ENCODE measurements around the gene CCDC89.
"Not testable (repeated sequence)": the region's sequence is repeated elsewhere in the genome, so short reads cannot be mapped to it uniquely, and the experiment has no call there.

CCDC89 gene

DNA sequence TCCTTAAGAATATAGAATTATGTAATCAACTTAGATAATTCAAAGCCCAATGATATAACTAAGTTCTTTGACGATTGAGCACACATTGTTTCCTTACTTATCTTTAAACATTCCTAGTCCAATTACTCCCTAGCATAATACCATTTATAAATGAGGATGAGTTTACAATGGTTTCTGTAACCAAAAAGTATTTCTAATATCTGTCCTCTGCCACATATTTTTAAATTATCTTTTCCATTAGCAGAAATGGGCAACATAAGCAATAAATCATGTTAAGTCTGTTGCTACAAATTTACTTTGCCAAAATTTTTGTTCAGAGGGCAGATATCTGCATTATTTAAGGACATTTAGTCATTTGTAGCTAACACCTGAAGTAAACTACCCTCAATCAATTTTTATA lies 27.8 kb downstream of the CCDC89 start:
- DNase-seq (ENCODE audit: low read depth): no peak
- H3K4me3 ChIP-seq (ENCODE audit: low read depth, low read length): no peak overlapping the region

- no peak for DNase-seq (ENCODE audit: low read depth)
- no peak overlapping the region for H3K4me3 ChIP-seq (ENCODE audit: low read depth, low read length)
These were observed 29.2 kb downstream of the CCDC89 start for GRCh38 chr11:85656777-85657176.

- H3K4me3 ChIP-seq (ENCODE audit: low read depth, low read length); DNase-seq (ENCODE audit: low read depth): not testable (repeated sequence)
These were observed 31.7 kb downstream of the CCDC89 start for GRCh38 chr11:85654343-85654742.

DNA sequence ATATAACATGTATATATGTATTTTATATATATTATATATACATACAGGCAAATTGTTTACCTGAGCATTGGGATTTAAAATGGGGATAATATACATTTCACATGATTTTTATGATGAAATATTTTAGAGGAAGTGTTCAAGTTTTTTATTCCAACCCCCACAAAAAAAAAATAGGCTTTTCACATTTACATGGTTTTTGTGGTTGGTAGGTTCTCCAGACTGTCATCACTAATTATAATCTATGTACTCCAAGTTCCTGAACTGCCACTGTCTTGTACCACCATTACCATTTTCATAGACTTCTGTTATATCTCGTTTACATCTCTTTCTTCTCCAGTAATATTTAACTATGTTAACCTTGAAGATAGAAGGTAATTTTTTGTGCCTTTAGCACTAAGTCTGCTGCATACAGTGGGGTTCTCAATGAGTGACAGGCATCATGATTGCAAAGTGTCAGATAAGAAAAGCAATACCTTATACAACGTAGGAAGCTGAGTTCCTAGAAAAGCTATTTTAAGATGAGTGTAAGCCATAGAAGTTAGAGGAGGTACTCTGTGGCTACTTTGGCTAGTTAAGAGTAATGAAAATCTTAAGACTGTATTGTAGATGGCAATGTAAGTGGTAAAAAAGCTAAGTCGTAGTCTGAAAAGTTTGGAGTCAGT lies 33.1 kb downstream of the CCDC89 start:
- DNase-seq (ENCODE audit: low read depth): no peak

DNA sequence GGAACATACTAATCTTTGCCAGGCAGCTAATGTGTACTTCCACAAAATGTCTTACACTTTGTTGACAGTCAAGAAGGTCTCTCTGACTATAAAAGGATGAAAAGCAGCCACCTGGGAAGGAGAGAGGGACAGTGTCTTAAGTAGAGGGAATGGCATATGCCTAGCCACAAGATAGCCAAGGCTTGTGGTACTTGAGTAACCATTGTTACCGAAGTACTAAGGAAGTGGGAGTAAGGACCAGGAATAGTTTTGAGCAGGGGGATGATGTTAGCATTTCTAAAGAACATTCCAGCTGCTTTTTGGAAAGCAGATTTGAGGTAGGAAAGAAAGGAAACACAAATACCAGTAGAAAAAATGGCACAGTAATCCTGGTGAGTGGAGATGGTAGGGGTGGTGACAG lies 34.9 kb downstream of the CCDC89 start:
- DNase-seq (ENCODE audit: low read depth): no peak
- H3K4me3 ChIP-seq (ENCODE audit: low read depth, low read length): no peak overlapping the region

More for the DNA sequence above, 33.1 kb downstream of the CCDC89 start:
- H3K4me3 ChIP-seq (ENCODE audit: low read depth, low read length): no peak overlapping the region

GRCh38 chr11:85647604-85648299 lies 38.2 kb downstream of the CCDC89 start, which contains the start of gene TMEM126A:
TMEM126A (plus strand) TSS chr11:85647967; CDS start chr11:85650256, 2,289 bp downstream.
- peak within 1 kb of the TSS; percentile 80 for H3K4me3 ChIP-seq (ENCODE audit: low read depth, low read length)
- DNase-seq (ENCODE audit: low read depth): peak; percentile 49

DNA sequence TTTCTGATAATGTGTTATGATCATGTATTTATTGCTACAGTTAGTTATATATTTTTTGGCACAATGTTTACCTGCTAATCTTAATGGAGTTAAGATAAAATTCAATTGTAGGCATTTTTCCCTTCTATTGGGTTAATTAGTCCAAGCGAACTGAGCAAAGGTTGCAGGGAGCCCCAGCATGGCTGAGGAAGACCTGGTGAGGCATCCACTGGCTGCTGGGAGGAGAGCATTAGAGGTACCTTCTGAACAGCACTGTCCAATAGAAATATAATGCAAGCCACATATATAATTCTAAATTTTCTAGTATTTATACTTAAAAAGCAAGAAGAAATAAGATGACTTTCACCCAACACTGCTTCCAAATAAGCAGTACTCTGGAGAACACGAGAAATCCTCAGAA lies 38.9 kb downstream of the CCDC89 start:
- DNase-seq (ENCODE audit: low read depth): no peak
- H3K4me3 ChIP-seq (ENCODE audit: low read depth, low read length): peak overlapping the region; percentile 80

DNA sequence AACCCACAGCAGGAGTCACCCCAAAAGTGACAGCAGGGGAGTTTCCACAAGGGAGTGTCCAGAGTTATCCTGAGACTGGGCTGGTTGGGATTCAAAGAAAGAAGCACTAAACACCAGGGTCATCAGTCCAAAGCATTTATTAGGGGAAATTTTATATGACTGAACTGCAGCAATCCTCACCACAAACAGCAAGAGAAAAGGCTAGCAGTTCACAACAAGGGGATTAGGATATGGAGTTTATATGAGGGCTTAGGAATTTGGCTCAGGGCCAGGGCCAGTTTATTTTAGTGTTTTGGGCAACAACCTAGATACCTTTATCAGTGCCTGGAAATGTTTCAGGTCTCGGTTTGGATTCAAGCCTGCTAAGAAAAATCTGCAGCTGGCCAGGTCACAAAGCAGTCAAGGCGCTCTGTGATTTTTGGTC lies 42.8 kb downstream of the CCDC89 start:
- no peak for DNase-seq (ENCODE audit: low read depth)
- no peak overlapping the region for H3K4me3 ChIP-seq (ENCODE audit: low read depth, low read length)

GRCh38 chr11:85634747-85635146 lies 51.2 kb downstream of the CCDC89 start:
- DNase-seq (ENCODE audit: low read depth): no peak
- H3K4me3 ChIP-seq (ENCODE audit: low read depth, low read length): no peak overlapping the region
